ENCODE measurements around the gene MYO3A. TPM values are rescaled to one million over a fixed set of nuclear protein-coding genes. Genes with fewer than 3 reads are reported as not detected.

The MYO3A gene
- total and polyA plus RNA-seq, 4 donors = 0.33 TPM; not detected in 2

DNA sequence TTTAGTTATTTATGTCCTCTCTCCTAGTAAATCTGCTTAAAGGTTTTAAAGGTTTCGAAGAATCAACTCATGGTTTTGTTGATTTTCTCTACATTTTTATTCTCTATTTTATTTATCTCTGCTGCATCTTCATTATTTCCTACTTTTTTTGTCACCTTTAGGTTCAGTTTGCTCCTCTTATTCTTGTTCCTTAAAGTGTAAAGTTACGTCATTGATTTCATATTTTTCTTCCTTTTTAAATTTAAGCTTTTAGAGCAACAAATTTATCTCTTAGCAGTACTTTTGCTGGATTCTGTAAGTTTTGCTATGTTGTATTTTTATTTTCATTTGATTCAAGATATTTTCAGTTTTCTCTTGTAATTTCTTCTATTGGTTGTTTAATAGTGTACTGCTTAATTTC lies 10.7 kb downstream of the MYO3A start:
- Histone ChIP-seq H3K4me1 (ENCODE audit: control insufficient read depth in 4 of 4, insufficient read depth in 4 of 4, low read length in 3 of 4) (no peaks in the 10 kb centered on the region), H3K9ac (ENCODE audit: low read depth in 1 of 2, low read length in 2 of 2) (no peak overlapping the region), H3K4me3 (ENCODE audit: low read depth in 1 of 3, low read length in 3 of 3) (no peak overlapping the region), H3K36me3 (ENCODE audit: control insufficient read depth in 4 of 4, insufficient read depth in 3 of 4, low read depth in 1 of 4, low read length in 3 of 4) (no peaks in the 10 kb centered on the region), H3K9me3 (ENCODE audit: control insufficient read depth in 4 of 4, low read length in 3 of 4) (no peaks in the 10 kb centered on the region), H3K27ac (ENCODE audit: low read depth in 1 of 2, low read length in 2 of 2) (no peak overlapping the region), H3K27me3 (ENCODE audit: control insufficient read depth in 4 of 4, insufficient read depth in 4 of 4, low read length in 3 of 4) (peaks cover 0 to 2% (median 0%) of the 10 kb centered on the region in 4 donors)
- TF ChIP-seq, protein P1, sequence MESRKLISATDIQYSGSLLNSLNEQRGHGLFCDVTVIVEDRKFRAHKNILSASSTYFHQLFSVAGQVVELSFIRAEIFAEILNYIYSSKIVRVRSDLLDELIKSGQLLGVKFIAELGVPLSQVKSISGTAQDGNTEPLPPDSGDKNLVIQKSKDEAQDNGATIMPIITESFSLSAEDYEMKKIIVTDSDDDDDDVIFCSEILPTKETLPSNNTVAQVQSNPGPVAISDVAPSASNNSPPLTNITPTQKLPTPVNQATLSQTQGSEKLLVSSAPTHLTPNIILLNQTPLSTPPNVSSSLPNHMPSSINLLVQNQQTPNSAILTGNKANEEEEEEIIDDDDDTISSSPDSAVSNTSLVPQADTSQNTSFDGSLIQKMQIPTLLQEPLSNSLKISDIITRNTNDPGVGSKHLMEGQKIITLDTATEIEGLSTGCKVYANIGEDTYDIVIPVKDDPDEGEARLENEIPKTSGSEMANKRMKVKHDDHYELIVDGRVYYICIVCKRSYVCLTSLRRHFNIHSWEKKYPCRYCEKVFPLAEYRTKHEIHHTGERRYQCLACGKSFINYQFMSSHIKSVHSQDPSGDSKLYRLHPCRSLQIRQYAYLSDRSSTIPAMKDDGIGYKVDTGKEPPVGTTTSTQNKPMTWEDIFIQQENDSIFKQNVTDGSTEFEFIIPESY (IDR thresholded peaks at IDR 0.05) = no peak
- TF ChIP-seq FOXA1 (IDR thresholded peaks at IDR 0.05) = no peak
- TF ChIP-seq EGR1 (IDR thresholded peaks at IDR 0.05; ENCODE audit: low read depth in 2 of 2) = no peak
- no peak for TF ChIP-seq SP1 (IDR thresholded peaks at IDR 0.05)
- TF ChIP-seq, protein P2, sequence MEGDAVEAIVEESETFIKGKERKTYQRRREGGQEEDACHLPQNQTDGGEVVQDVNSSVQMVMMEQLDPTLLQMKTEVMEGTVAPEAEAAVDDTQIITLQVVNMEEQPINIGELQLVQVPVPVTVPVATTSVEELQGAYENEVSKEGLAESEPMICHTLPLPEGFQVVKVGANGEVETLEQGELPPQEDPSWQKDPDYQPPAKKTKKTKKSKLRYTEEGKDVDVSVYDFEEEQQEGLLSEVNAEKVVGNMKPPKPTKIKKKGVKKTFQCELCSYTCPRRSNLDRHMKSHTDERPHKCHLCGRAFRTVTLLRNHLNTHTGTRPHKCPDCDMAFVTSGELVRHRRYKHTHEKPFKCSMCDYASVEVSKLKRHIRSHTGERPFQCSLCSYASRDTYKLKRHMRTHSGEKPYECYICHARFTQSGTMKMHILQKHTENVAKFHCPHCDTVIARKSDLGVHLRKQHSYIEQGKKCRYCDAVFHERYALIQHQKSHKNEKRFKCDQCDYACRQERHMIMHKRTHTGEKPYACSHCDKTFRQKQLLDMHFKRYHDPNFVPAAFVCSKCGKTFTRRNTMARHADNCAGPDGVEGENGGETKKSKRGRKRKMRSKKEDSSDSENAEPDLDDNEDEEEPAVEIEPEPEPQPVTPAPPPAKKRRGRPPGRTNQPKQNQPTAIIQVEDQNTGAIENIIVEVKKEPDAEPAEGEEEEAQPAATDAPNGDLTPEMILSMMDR (IDR thresholded peaks at IDR 0.05; ENCODE audit: low read depth, low read length, missing input control) = no peak
- TF ChIP-seq RXRA (IDR thresholded peaks at IDR 0.05) = no peak
- TF ChIP-seq JUND (IDR thresholded peaks at IDR 0.05) = no peak
- TF ChIP-seq YY1 (IDR thresholded peaks at IDR 0.05) = no peak
- TF ChIP-seq TAF1 (conservative IDR thresholded peaks at IDR 0.05) = no peak
- no peak for TF ChIP-seq GABPA (IDR thresholded peaks at IDR 0.05 in 1 of 2, conservative IDR thresholded peaks at IDR 0.05 in 1 of 2)
- WGBS = 86% methylated on average over 2 of the region's 2 CpGs
- DNase-seq (ENCODE audit: low spot score) = no peak

DNA sequence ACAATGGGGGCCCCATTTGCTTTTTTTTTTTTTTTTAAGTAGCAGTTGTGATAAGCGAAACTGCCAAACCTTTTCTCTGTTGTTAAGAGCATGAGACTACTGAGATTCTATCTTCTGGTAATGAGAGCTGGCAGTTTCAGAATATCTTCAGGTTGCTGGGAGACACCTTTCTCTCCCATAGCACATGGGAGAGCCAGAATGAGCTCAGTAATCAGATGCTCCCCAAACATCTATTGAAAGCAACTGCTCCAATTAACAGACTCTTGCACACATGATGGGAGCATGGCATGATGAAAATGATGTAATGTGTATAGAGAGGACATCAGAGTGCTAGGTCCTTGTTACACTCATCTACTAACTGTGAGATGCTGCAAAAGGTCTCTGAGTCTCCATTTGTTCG lies 18.8 kb downstream of the MYO3A start:
- no peak for DNase-seq (ENCODE audit: low spot score)
- Histone ChIP-seq H3K4me3 (ENCODE audit: low read depth in 1 of 3, low read length in 3 of 3) (no peak overlapping the region), H3K4me1 (ENCODE audit: control insufficient read depth in 4 of 4, insufficient read depth in 4 of 4, low read length in 3 of 4) (no peaks in the 10 kb centered on the region), H3K9ac (ENCODE audit: low read depth in 1 of 2, low read length in 2 of 2) (no peak overlapping the region), H3K9me3 (ENCODE audit: control insufficient read depth in 4 of 4, low read length in 3 of 4) (peaks cover 0 to 4% (median under 1%) of the 10 kb centered on the region in 4 donors), H3K36me3 (ENCODE audit: control insufficient read depth in 4 of 4, insufficient read depth in 3 of 4, low read depth in 1 of 4, low read length in 3 of 4) (no peaks in the 10 kb centered on the region), H3K27ac (ENCODE audit: low read depth in 1 of 2, low read length in 2 of 2) (no peak overlapping the region), H3K27me3 (ENCODE audit: control insufficient read depth in 4 of 4, insufficient read depth in 4 of 4, low read length in 3 of 4) (no peaks in the 10 kb centered on the region)
- TF ChIP-seq RXRA (IDR thresholded peaks at IDR 0.05) (no peak), GABPA (IDR thresholded peaks at IDR 0.05 in 1 of 2, conservative IDR thresholded peaks at IDR 0.05 in 1 of 2) (no peak), RAD21 (IDR thresholded peaks at IDR 0.05) (no peak)
- TF ChIP-seq, protein P3, sequence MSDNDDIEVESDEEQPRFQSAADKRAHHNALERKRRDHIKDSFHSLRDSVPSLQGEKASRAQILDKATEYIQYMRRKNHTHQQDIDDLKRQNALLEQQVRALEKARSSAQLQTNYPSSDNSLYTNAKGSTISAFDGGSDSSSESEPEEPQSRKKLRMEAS (IDR thresholded peaks at IDR 0.05) = no peak
- TF ChIP-seq, protein P2 (IDR thresholded peaks at IDR 0.05; ENCODE audit: low read depth, low read length, missing input control) = no peak
- WGBS = 75% methylated on average over 2 of the region's 2 CpGs

Data from liver (tissue), 9 donors.